Choroid plexus epithelial cell (primary cell): ENCODE data around the gene VGF.

ENCODE experiments used
- DNase-seq: peaks from one replicate; pipeline ENCODE4 v3.0.0-alpha.2; 2010; ENCODE audit warnings: low read depth
- H3K4me3 ChIP-seq: 2 replicates; pipeline ENCODE4 v1.5.1; 2011; ENCODE audit warnings: low read depth, mild to moderate bottlenecking, control low read depth, low read length, moderate library complexity
- TF ChIP-seq, protein P1 (sequence below): conservative IDR thresholded peaks from 2 replicates; pipeline ENCODE4 v1.5.1; 2011; ENCODE audit warnings: low read depth, mild to moderate bottlenecking, control low read depth, inconsistent platforms, low read length, moderate library complexity

VGF gene

DNA sequence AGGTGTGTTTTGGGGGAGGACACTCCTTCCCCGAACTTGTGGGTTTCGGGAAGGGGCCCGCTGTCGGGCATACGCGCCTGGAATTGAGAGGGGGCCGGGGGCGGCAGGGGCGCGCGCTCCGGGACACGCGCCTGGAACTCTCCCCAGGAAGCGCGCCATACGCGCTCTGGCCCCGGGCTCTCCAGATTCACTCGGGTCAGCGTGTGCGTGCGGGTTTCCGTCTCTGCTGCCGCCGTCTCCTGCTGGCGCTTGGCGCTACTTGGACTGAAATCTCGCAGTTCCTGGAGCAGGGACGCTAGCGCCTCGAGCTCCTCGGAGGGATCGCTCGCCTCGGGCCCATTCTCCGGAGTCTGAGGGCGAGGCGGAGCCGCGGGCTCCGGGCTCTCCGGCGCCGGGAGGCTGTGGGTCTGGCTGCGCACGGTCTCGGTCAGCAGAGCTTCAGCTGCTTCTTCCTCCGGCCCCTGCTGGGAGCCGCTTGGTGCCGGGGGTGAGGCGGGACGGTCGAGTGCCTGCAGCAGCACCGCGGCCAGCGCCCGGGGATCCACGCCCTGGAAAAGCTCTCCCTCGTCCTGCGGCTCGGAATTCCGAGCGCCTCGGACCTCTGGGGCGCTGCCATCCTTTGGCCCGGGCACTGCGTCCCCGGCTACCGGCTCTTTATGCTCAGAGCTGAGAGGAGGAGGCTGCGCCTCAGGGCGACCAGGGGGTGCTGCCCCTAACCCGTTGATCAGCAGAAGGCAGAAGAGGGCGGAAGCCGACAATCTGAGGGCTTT, 1.1 kb downstream of the VGF start:
- DNase-seq: peak; percentile 77
- peak overlapping the region; percentile 17 for H3K4me3 ChIP-seq
- TF ChIP-seq, protein P1, sequence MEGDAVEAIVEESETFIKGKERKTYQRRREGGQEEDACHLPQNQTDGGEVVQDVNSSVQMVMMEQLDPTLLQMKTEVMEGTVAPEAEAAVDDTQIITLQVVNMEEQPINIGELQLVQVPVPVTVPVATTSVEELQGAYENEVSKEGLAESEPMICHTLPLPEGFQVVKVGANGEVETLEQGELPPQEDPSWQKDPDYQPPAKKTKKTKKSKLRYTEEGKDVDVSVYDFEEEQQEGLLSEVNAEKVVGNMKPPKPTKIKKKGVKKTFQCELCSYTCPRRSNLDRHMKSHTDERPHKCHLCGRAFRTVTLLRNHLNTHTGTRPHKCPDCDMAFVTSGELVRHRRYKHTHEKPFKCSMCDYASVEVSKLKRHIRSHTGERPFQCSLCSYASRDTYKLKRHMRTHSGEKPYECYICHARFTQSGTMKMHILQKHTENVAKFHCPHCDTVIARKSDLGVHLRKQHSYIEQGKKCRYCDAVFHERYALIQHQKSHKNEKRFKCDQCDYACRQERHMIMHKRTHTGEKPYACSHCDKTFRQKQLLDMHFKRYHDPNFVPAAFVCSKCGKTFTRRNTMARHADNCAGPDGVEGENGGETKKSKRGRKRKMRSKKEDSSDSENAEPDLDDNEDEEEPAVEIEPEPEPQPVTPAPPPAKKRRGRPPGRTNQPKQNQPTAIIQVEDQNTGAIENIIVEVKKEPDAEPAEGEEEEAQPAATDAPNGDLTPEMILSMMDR: no peak

DNA sequence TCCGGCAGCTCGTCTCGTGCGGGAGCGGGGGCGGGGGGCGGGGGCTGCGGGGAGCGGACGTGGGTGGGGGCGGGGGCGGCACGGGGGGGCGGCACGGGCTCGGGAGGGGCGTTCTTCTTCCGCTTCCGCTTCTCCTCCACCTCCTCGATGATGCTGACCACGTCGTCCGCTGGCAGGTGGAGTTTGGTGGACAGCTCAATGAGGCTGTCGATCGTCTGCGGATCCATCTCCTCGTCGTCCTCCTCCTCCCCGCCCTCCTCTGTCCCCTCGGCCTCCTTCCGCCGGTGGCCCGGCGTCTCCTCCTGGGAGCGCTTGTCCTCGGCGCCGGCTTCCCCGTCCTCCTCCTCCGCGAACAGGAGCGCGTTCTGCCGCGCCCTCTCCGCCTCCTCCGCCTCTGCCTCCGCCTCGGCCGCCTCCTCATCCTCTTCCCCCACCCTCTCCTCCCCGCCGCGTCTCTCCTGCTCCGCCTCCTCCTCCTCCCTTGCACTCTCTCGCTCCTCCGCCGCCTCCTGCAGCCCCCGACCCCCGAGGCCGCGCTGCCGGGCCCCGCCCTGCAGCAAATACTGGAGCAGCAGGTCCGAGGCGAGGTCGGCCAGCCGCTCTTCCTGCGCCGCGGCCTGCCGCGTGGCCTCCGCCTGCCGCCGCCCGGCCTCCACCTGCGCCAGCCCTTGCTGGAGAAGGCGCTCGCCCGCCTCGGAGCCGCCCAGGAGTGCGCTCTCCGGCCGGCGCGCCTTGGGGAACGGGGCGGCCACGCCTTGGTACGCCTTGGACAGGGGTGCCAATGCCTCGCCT, 1.9 kb downstream of the VGF start:
- TF ChIP-seq, protein P1: no peak
- H3K4me3 ChIP-seq: peak overlapping the region; percentile 42
- DNase-seq: no peak

DNA sequence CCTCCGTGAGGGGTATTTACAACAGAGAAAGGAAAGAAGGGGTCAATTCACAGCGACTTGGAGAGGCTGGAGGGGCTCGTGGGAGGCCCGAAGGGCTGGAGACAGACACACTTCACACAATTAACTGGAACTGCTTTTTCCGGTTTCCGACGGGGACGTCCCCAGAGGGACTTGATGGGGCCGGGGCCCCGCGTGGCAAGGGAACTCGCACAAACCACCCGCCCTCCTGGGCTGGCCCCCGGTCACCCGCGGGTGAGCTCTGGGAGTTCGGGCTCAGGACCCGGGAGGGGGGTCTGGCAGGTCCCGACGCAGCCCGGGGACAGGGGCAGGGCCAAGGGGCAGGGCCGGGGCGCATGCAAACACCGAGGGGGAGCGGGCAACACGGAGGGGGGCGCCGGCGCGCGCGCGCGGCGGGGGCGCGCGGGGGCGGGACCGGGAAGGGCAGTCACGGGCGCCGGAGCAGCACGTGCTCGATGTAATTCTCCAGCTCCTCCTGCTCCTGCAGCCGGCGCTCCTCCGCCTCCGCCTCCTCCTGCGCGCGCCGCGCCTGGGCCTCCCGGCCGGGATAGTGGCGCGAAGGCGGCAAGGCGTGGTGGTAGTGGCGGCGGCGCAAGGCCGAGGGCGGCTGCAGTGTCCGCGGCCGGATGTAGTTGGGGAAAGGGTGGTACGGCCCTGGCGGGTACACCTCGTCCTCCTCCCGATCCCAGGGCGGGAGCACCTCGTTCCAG, 2.7 kb downstream of the VGF start:
- peak overlapping the region; percentile 24 for H3K4me3 ChIP-seq
- DNase-seq: peak; percentile 54
- TF ChIP-seq, protein P1: no peak

DNA sequence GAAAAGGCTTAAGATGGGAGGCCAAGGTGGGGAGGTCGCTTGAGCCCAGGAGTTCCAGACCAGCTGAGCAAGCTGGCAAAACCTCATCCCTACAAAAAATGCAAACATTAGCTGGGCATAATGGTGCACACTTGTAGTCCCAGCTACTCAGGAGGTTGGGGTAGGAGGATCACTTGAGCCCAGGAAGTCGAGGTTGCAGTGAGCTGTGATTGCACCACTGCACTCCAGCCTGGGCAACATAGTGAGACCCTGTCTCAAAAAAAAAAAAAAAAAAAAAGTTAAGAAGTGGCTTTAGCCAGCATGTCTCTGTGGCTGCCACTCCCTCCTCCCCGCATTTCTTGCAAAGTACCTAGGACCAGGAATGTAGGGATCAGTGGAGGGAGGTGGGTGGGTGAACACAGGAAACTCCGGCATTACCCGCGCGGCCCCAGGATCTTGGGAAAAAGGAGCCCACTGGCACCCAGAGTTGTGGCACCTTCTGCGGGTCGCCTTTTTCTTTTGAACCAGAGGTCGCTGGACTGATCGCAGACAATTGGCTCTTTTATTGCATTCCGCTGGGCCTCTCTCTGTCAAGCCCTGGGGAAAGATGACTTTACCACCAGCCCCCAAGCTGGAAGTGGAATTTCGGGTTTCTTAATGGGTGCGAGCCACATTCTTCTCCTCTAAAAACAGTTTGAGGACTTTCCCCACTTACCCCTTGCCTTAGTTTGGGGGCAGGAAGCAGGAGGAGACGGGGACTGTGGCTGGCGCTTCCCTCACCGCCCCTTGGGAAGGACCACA, 3.5 kb downstream of the VGF start:
- no peak overlapping the region for H3K4me3 ChIP-seq
- DNase-seq: no peak

DNA sequence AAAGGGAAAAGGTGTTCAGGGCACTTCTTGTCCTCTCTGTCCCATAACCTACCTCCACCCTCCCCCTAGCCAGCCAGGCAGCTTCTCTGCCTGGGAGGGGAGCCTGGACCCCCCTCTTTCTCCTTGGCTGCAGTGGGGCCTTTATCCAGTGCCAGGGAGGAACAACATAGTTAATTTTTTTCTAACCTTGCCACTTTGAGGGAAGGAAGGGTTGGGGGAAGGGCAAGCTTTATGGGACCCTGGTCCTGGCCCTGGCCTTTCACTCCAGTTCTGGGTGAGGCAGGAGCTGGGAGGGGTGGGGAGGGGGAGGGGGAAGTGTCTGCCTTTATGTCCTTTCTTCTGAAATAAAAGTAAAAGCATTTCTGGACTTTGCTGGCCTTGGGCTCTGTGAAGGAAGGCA, 4.5 kb downstream of the VGF start:
- TF ChIP-seq, protein P1: no peak
- no peak for DNase-seq
- H3K4me3 ChIP-seq: no peak overlapping the region

More for the DNA sequence above, 3.5 kb downstream of the VGF start:
- TF ChIP-seq, protein P1: no peak
